OCI-M2 (cell line): Measurements from ENCODE around the gene TAS2R43.
"Not testable (repeated sequence)": the region's sequence is repeated elsewhere in the genome, so short reads cannot be mapped to it uniquely, and the experiment has no call there.

Experiments used
- DNase-seq: peaks from one replicate; lab custom pipeline; 2025; ENCODE audit not compliant: unreplicated experiment; lab: John Stamatoyannopoulos, UW

Gene TAS2R43, protein sequence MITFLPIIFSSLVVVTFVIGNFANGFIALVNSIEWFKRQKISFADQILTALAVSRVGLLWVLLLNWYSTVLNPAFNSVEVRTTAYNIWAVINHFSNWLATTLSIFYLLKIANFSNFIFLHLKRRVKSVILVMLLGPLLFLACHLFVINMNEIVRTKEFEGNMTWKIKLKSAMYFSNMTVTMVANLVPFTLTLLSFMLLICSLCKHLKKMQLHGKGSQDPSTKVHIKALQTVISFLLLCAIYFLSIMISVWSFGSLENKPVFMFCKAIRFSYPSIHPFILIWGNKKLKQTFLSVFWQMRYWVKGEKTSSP

DNA sequence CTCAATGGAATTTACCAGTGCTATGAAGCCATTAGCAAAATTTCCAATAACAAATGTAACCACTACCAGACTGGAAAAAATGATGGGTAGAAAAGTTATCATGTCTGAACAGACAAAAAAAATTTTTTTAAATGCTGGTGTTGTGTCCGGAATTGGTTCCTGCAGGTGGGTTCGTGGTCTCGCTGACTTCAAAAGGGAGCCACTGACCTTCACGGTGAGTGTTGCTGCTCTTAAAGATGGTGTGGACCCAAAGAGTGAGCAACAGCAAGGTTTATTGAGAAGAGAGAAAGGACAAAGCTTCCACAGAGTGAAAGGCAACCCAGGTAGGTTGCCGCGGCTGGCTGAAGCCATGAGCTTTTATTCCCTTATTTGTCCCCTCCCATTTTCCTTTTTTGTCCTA, at the start of gene TAS2R43:
TAS2R43 (minus strand) TSS at position 186 of the 400 bp plus-strand sequence; CDS start at position 102, 84 bp downstream.
- no peak for DNase-seq

DNA sequence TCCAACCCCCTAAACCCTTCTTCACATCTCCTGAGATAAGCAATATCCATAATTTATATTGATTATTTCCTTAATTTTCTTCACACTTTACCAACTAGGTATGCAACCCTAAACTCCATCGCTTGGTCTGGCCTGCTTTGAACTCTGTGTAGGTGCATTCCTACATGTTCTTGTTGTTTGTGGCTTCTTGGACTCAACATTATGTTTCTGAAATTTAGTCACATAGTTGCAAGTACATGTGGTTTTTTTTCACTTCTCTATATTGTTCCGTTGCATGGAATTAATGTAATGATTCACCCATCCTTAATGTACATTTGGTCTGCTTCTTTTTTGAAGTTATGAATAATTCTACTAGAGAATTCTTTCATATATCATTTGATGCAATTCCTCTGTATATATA, 44.0 kb upstream of the TAS2R43 start:
- DNase-seq: no peak

DNA sequence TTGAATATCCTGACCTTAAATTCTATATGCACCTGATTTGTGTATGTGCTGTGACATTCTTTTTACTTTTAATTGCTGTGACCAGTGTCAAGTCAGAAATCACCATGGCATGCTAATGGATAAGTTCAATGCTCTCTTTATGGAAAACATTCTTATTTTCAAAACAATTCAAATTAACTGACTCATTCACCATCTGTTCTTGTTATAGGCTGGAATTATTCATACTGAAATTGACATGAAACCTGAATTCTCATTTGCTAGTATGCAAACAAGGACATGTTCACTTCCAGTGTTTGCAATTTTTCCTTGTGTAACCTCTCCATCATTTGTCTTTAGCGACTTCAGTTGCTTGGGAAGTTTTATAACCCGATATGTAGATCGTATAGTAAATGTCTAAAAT, 42.2 kb upstream of the TAS2R43 start, which contains the start of gene TAS2R30:
TAS2R30 (minus strand) TSS at position 340 of the 400 bp plus-strand sequence. CDS start 400 bp downstream, outside the sequence.
- no peak for DNase-seq

DNA sequence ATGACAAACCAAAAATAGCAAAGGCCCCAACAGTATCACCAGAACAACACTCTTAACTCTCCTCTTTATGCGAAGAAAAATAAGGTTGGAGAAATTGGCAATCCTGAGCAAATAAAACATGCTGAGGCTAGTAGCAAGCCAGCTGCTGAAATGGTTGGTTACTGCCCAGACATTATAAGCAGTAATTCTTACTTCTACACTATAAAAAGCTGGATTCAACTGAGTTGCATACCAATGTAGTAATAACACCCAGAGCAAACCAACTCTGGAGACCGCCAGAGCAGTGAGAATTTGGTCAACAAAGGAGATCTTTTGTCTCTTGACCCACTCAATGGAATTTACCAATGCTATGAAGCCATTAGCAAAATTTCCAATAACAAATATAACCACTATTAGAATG, 41.7 kb upstream of the TAS2R43 start:
- no peak for DNase-seq

DNA sequence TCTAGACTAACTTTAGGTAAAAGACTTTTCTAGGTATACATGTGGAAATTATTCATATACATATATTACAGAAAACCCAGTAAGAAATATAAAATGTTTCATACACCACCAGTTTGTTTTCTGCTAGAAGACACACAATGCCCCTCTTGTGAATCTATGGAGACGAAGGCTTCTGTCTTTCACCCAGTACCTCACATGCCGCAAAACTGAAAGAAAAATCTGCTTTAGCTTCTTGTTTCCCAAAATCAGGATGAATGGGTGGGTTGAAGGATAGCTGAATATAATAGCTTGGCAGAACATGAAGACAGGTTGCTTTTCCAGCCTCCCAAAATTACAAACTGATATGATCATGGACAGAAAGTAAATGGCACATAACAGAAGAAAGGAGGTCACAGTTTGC, 41.0 kb upstream of the TAS2R43 start:
- DNase-seq: no peak

DNA sequence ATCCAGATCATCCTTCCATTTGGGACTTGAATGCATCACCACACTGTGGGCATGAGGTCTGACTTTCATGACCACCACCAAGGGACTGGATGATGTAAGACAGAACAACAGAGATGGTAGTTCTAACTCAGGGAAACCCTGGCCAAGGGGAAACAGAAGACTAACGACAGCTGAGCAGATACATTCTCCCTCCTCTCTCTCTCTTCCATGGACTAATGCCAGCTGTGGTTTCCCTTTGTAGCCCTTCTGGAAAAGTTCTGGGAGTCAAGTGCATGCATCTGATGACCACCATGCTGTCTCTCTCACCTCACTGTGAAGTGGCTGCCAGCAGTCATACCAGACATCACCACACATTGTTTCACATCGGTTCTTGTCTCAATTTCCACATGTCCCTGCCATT, 38.9 kb upstream of the TAS2R43 start:
- DNase-seq: no peak

DNA sequence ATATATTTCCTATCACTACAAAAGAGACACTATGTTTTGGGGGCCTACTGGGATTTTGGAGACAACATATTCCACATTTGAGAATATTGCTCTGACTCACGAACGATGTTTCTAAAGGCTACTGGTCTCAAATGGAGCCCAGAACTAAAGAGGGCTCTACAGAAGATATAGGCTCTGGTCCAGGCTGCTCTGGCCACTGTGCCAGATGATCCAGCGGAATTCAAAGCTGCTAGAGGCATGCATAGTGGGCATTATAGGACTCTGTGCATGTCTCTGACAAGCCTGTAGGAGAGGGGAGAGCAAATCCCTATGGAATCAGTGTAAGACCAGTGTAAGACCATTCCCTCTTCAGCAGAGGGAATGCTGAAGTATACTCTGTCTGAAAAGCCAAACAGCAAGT, 38.3 kb upstream of the TAS2R43 start:
- DNase-seq: no peak

DNA sequence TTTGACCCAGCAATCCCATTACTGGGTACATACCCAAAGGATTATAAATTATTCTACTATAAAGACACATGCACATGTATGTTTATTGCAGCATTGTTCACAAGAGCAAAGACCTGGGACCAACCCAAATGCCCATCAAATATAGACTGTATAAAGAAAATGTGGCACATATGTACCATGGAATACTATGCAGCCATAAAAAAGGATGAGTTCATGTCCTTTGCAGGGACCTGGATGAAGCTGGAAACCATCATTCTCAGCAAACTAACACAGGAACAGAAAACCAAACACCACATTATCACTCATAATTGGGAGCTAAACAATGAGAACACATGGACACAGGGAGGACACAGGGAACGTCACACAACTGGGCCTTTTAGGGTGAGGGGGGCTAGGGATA, 22.0 kb upstream of the TAS2R43 start:
- DNase-seq: not testable (repeated sequence)

DNA sequence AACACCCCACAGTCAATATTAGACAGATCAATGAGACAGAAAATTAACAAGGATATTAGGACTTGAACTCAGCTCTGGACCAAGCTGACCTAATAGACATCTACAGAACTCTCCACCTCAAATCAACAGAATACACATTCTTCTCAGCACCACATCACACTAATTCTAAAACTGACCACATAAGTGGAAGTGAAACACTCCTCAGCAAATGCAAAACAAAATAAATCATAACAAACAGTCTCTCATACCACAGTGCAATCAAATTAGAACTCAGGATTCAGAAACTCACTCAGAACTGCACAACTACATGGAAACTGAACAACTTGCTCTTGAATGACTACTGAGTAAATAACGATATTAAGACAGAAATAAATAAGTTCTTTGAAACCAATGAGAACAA, 19.1 kb upstream of the TAS2R43 start:
- not testable (repeated sequence) for DNase-seq

DNA sequence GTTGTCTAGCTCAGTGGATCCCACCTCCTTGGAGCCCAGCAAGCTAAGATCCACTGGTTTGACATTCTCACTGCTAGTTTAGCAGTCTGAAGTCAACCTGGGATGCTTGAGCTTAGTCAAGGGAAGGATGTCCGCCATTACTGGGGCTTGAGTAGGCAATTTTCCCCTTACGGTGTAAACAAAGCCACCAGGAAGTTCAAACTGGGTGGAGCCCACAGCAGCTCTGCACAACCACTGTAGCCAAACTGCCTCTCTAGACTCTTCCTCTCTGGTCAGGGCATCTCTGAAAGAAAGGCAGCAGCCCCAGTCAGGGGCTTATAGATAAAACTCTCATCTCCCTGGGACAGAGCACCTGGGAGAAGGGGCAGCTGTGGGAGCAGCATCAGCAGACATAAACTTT, 16.7 kb upstream of the TAS2R43 start:
- no peak for DNase-seq

DNA sequence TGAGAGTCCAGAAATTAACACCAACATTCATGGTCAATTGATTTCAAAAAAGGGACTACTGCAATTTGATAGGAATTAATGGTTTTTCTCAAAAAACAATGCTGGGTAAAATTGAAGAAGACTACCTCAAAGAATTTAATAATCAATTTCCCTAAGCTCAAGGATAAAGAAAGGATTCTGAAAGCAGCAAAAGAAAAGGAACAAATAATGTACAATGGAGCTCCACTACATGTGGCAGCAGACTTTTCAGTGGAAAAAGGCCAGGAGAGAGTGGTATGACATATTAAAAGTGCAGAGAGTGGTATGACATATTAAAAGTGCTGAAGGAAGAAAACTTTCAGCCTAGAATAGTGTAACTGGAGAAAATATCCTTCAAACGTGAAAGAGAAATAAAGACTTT, 15.6 kb upstream of the TAS2R43 start:
- DNase-seq: no peak

DNA sequence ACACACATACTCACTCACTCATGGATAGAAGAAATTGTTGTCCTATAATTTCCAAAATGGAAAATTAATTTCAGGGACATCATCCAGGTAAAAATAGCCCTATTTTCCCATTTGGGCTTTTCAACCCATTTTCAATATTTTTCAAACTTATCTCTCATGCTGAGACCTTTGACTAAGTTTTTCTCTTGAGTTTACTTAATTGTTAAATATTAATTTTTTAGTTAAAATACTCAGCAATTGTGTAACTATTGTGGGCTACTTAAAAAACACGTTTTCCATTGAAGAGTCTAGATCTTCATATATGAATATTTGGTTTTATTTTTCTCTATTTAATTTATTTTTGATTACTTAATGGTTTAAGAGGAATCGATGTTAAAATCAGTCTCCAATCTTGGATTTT, 14.2 kb upstream of the TAS2R43 start:
- DNase-seq: no peak

DNA sequence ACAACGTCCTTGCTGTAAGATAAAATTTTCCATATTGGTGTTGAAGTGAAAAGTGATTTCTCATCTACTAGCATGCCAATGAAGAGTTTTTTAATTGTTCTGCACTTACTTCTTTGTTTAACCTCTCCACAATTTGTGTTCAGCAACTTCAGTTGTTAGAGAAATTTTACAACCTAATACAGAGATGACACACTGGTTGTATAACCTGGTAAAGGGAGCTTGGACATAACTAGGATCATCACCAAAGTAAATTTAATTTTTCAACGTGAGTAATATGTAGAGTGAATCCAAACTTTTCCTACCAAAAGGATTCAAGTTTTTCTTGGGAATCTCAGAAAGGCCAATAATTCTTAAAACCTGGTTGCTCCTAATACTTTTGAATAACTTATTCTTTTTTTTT, 13.4 kb upstream of the TAS2R43 start:
- DNase-seq: no peak

DNA sequence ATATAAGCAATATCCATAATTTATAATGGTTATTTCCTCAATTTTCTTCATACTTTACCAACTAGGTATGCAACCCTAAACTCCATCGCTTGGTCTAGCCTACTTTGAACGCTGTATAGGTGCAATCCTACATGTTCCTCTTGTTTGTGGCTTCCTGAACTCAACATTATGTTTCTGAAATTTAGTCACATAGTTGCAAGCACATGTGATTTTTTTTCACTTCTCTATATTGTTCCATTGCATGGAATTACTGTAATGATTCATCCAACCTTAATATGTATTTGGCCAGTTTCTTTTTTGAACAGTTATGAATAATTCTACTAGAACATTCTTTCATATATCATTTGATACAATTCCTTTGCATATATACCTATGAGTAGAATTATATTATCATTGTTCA, 2.8 kb upstream of the TAS2R43 start:
- DNase-seq: not testable (repeated sequence)

DNA sequence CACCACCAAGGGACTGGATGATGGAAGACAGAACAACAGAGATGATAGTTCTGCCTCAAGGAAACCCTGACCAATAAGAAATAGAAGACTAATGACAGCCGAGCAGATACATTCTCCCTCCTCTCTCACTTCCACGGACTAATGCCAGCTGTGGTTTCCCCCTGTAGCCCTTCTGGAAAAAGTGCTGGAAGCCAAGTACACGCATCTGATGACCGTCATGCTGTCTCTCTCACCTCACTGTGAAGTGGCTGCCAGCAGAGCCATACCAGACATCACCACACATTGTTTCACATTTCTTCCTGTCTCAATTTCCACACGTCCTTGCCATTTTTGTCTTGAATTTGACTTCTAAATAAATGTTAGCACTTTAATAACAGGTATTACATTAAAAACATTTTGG, 2.9 kb downstream of the TAS2R43 start:
- DNase-seq: no peak

DNA sequence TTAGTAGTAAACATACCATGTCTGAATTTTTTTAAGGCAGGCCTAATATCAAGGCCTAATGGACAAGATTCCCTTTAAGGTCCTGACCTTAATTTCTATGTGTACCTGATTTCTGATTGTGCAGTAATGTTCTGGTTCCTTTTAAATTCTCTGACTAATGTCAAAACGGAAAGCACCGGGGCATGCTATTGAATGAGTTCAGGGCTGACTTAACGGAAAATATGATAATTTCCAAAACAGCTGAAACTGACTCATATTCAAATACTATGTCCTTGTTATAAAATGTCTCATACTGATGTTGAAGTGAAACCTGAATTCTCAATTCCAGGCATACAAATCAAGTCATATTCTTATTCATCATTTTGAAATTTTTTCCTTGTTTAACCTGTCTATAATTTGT, 6.7 kb downstream of the TAS2R43 start:
- DNase-seq: no peak

DNA sequence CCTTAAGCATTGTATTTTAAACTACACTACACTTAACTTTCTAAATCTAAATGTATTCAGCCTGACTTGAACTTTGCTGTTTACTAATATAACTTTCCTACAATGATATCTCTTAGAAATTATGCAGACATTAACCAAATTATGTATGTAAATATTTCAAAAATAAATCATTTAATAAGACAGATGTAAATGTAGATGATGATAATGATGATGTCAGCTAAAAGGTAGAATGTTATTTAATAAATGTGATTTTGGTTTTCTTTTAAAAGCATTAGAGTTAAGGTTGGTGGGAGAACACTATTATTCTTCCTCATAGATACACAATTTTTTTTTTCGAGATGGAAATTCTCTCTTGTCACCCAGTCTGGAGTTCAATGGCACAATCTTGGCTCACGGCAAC, 10.1 kb downstream of the TAS2R43 start:
- DNase-seq: no peak

DNA sequence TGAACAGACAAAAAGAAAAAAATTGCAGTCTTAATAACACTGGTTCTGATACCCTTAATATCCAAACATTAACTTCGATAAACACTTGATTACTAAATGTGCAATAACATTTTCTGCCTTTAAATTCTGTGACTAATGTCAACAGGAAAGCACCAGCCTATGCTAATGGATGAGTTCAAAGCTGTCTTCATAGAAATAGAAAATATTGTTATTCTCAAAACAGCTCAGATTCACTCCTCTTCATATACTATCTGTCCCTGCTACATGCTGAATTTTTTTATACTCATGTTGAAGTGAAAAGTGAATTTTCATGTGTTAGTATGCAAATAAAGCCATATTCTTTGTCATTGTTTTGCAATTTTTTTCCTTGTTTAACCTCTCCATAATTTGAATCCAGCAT, 13.9 kb downstream of the TAS2R43 start:
- DNase-seq: no peak

DNA sequence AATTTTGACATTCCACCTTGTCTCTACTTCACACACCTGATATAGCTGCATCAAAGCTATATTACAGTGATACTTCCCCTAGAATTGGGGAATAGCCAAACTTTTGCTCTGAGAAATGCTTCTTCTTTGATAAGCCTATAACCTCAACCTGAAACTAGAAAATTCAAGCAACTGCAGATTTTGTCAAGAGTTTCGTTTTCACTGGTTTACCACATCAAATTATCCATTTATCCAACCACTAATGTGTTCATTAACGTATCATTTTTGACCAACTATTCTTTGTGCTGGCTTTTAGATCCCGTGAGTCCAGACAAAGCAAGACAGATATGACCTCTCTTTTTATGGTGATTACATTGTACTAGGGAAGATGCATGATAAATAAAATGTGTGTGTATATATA, 16.5 kb downstream of the TAS2R43 start:
- DNase-seq: no peak

DNA sequence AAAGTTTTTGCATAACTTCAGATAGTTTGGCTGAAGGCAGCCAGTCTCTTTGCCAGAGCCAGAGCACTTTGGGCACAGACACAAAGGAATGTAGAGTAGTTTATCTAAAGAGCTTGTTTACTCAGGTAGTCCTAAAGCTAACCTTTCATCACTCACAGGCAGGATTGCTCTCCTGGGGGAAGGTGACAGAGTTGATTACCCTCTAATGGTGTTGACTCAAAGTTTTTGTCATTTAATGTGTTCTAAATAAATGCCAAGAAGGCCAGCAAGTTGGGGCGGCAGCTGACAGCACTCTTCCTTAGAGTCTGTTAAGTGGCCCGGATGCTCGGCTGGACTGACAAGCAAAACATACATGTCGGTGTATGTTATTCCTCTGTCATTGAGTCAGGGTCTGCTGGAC, 20.7 kb downstream of the TAS2R43 start:
- DNase-seq: no peak

DNA sequence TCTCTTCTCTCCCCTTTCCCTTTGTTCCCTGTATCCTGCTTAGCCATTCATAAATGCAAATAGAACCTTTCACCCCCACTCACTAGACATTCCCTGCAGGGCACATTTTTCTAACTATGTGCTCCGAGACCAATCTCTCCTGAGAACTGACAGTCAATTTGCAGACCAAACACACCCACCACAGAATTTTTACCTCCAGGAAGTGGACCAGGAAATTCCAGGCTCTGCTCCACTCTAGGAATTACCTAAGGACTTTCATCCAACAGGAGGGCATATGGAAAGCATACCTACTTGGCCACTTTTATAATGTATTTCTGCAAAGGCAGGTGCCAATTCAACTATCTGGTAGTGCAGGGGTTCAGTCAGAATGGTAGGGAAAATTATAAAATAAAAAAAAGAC, 21.1 kb downstream of the TAS2R43 start:
- DNase-seq: no peak

DNA sequence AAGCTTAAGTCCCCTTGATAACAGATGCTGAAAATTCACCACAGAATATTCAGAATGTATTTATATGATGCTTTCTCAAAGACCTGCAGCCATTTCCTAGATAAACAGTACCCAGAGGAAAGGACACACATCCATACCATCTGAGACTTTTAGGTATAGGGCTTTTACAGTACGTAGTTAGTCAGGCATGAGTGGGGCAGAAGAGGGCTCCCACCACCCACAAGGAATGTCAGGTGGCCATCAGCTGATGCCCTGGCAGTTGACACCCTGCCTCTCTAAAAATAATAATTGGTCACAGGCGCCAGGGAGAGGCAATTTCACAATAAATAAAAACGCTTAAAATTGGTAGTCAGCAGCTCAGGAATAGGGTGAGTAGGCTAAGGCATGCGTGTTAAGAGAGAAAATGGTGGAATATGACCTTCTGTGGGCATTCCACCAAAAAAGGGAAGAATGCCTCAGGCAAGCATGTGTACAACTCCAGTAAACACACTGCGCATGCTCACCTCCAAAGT, 22.2 kb downstream of the TAS2R43 start:
- no peak for DNase-seq

DNA sequence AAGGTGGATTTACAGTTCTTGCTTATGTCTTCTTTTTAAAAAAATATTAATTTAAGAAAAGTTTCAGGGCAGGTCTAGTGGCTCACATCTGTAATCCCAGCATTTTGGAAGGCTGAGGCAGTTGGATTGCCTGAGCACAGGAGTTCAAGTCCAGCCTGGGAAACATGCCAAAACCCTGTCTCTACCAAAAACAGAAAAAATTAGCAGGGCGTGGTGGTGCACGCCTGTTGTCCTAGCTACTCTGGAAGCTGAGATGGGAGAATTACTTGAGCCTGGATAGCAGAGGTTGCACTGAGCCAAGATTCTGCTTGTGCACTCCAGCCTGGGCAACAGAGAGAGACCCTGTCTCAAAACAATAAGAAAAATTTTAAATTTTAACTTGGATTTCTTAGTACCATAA, 24.6 kb downstream of the TAS2R43 start:
- no peak for DNase-seq
